ENCODE results near the gene ATP10A. TPM values are rescaled to one million over a fixed set of nuclear protein-coding genes. Genes with fewer than 3 reads are reported as not detected.

The ATP10A gene
- total RNA-seq, 1 donor, result 1.3 TPM

- DNase-seq (ENCODE audit: low read depth), result no peak
- TF ChIP-seq CTCF (IDR thresholded peaks at IDR 0.05; ENCODE audit: insufficient read depth, low read depth, low read length), result no peak
- no peak overlapping the region for H3K4me3 ChIP-seq (ENCODE audit: low read depth, low read length)
Measured at GRCh38 chr15:25679964-25680685, 183.0 kb downstream of the ATP10A start.

- no peak for TF ChIP-seq CTCF (IDR thresholded peaks at IDR 0.05; ENCODE audit: insufficient read depth, low read depth, low read length)
- no peak for DNase-seq (ENCODE audit: low read depth)
- H3K4me3 ChIP-seq (ENCODE audit: low read depth, low read length), result no peak overlapping the region
Measured at GRCh38 chr15:25679492-25679891, 183.6 kb downstream of the ATP10A start.

- DNase-seq (ENCODE audit: low read depth), result no peak
- H3K4me3 ChIP-seq (ENCODE audit: low read depth, low read length), result no peak overlapping the region
- no peak for TF ChIP-seq CTCF (IDR thresholded peaks at IDR 0.05; ENCODE audit: insufficient read depth, low read depth, low read length)
Measured at GRCh38 chr15:25678500-25678855, 184.6 kb downstream of the ATP10A start.

GRCh38 chr15:25677719-25678499, 185.2 kb downstream of the ATP10A start:
- TF ChIP-seq CTCF (IDR thresholded peaks at IDR 0.05; ENCODE audit: insufficient read depth, low read depth, low read length), result no peak
- DNase-seq (ENCODE audit: low read depth), result no peak
- no peak overlapping the region for H3K4me3 ChIP-seq (ENCODE audit: low read depth, low read length)

GRCh38 chr15:25676070-25676469, 187.1 kb downstream of the ATP10A start:
- TF ChIP-seq CTCF (IDR thresholded peaks at IDR 0.05; ENCODE audit: insufficient read depth, low read depth, low read length), result no peak
- no peak overlapping the region for H3K4me3 ChIP-seq (ENCODE audit: low read depth, low read length)
- no peak for DNase-seq (ENCODE audit: low read depth)

GRCh38 chr15:25675396-25675795, 187.7 kb downstream of the ATP10A start:
- no peak overlapping the region for H3K4me3 ChIP-seq (ENCODE audit: low read depth, low read length)
- TF ChIP-seq CTCF (IDR thresholded peaks at IDR 0.05; ENCODE audit: insufficient read depth, low read depth, low read length), result no peak
- no peak for DNase-seq (ENCODE audit: low read depth)

Data from fibroblast of villous mesenchyme (primary cell).